ENCODE results near the gene NLGN1.

Gene NLGN1

GRCh38 chr3:173863551-173863950 is 466.0 kb downstream of the NLGN1 start:
- no peak overlapping the region for H3K4me3 ChIP-seq (ENCODE audit: low read depth, low read length)
- TF ChIP-seq CTCF (IDR thresholded peaks at IDR 0.05; ENCODE audit: borderline replicate concordance, insufficient read depth, low read depth, low read length), result no peak

- no peak overlapping the region for H3K4me3 ChIP-seq (ENCODE audit: low read depth, low read length)
- TF ChIP-seq CTCF (IDR thresholded peaks at IDR 0.05; ENCODE audit: borderline replicate concordance, insufficient read depth, low read depth, low read length), result no peak
Measured at GRCh38 chr3:173865900-173866498, 468.5 kb downstream of the NLGN1 start.

GRCh38 chr3:173869766-173870165 is 472.2 kb downstream of the NLGN1 start:
- TF ChIP-seq CTCF (IDR thresholded peaks at IDR 0.05; ENCODE audit: borderline replicate concordance, insufficient read depth, low read depth, low read length), result no peak
- H3K4me3 ChIP-seq (ENCODE audit: low read depth, low read length), result no peak overlapping the region

GRCh38 chr3:173870976-173871375 is 473.4 kb downstream of the NLGN1 start:
- TF ChIP-seq CTCF (IDR thresholded peaks at IDR 0.05; ENCODE audit: borderline replicate concordance, insufficient read depth, low read depth, low read length), result no peak
- H3K4me3 ChIP-seq (ENCODE audit: low read depth, low read length), result no peak overlapping the region

- no peak overlapping the region for H3K4me3 ChIP-seq (ENCODE audit: low read depth, low read length)
- no peak for TF ChIP-seq CTCF (IDR thresholded peaks at IDR 0.05; ENCODE audit: borderline replicate concordance, insufficient read depth, low read depth, low read length)
Measured at GRCh38 chr3:173875790-173876189, 478.2 kb downstream of the NLGN1 start.

GRCh38 chr3:173876476-173876875 is 478.9 kb downstream of the NLGN1 start:
- TF ChIP-seq CTCF (IDR thresholded peaks at IDR 0.05; ENCODE audit: borderline replicate concordance, insufficient read depth, low read depth, low read length), result no peak
- H3K4me3 ChIP-seq (ENCODE audit: low read depth, low read length), result no peak overlapping the region

GRCh38 chr3:173887888-173888287 is 490.3 kb downstream of the NLGN1 start:
- H3K4me3 ChIP-seq (ENCODE audit: low read depth, low read length), result no peak overlapping the region
- TF ChIP-seq CTCF (IDR thresholded peaks at IDR 0.05; ENCODE audit: borderline replicate concordance, insufficient read depth, low read depth, low read length), result no peak

Measured in GM12875 (cell line).